Central memory CD8-positive, alpha-beta T cell (primary cell): ENCODE data around the gene MAP3K15.

Experiments
- ATAC-seq: fragments of 150-1000 bp; cut with Tn5 transposase; replicated peaks from 2 replicates; pipeline ENCODE4 v1.10.0; 2022; ENCODE audit warnings: mild to moderate bottlenecking, moderate FRiP score, moderate number of reproducible peaks; ENCODE audit not compliant: poor library complexity, severe bottlenecking; ENCODE audit errors: extremely low read depth
- DNase-seq, 2 donors: peaks; one replicate each; pipeline ENCODE4 v3.0.0; 2021; ENCODE audit warnings: low spot score in 2 of 2
- H3K27ac Mint-ChIP-seq: one replicate; pipeline ENCODE4 v1.8.0; 2022; ENCODE audit warnings: low read depth, mild to moderate bottlenecking, moderate library complexity, mixed read lengths
- H3K27me3 Mint-ChIP-seq: one replicate; pipeline ENCODE4 v1.8.0; 2022; ENCODE audit warnings: mixed read lengths
- H3K36me3 Mint-ChIP-seq: one replicate; pipeline ENCODE4 v1.8.0; 2022; ENCODE audit warnings: mild to moderate bottlenecking, moderate library complexity, mixed read lengths; ENCODE audit not compliant: insufficient read depth
- H3K4me1 Mint-ChIP-seq: one replicate; pipeline ENCODE4 v1.8.0; 2022; ENCODE audit warnings: mixed read lengths
- H3K4me3 Mint-ChIP-seq: one replicate; pipeline ENCODE4 v1.8.0; 2022; ENCODE audit warnings: mild to moderate bottlenecking, moderate library complexity, mixed read lengths
- H3K9me3 Mint-ChIP-seq: one replicate; pipeline ENCODE4 v1.8.0; 2022; ENCODE audit warnings: mixed read lengths

Gene MAP3K15

DNA sequence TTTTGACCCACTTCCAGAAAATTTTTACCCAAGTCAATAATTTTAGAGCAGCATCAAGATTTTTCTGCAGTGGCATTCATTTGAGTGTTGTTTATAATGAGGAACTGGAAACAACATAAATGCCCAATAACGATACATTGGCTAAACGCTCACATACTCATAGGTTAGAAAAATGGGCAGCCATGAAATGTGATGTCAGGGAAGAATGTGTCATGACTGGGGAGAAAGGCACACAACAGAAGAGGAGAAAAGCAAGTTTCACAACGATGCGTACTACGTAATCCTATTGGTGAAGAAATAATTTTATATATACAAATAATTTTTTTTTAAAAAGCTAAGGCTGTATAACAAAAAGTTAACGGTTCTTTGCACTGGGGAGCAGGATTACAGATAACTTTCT is 33.6 kb upstream of the MAP3K15 start:
- peaks cover 50% of the 10 kb centered on the region for H3K36me3 Mint-ChIP-seq

DNA sequence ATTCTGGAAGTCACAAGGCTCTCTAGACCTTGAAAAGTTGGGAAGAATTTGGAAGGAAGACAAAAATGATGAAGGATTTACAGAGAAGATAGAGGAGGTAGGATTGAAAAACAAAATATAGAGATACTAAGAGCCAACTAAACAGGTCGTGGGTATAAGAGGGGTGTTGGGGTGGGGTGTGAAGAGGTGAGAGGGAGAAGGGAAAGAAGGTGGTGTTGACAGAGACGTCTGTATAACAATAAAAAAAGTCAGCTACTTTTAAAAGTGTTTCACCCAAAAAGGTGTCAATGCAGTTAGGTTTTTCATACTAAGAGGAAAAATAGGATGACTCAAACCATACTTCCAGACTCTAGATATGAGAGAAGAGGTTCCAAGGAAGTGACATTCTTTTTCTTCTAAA is 33.0 kb upstream of the MAP3K15 start:
- peaks cover 54% of the 10 kb centered on the region for H3K36me3 Mint-ChIP-seq
- peak overlapping the region; percentile 76 for H3K27ac Mint-ChIP-seq
- H3K4me1 Mint-ChIP-seq, result peaks cover 34% of the 10 kb centered on the region
- no peaks in the 10 kb centered on the region for H3K9me3 Mint-ChIP-seq
- DNase-seq (no peak), ATAC-seq (no peak)
- H3K4me3 Mint-ChIP-seq, result no peak overlapping the region
- H3K27me3 Mint-ChIP-seq, result no peaks in the 10 kb centered on the region

More for the DNA sequence above, 33.6 kb upstream of the MAP3K15 start:
- H3K27ac Mint-ChIP-seq, result no peak overlapping the region
- H3K9me3 Mint-ChIP-seq, result no peaks in the 10 kb centered on the region
- no peak for DNase-seq
- H3K27me3 Mint-ChIP-seq, result no peaks in the 10 kb centered on the region
- H3K4me1 Mint-ChIP-seq, result peaks cover 32% of the 10 kb centered on the region
- H3K4me3 Mint-ChIP-seq, result no peak overlapping the region
- no peak for ATAC-seq

DNA sequence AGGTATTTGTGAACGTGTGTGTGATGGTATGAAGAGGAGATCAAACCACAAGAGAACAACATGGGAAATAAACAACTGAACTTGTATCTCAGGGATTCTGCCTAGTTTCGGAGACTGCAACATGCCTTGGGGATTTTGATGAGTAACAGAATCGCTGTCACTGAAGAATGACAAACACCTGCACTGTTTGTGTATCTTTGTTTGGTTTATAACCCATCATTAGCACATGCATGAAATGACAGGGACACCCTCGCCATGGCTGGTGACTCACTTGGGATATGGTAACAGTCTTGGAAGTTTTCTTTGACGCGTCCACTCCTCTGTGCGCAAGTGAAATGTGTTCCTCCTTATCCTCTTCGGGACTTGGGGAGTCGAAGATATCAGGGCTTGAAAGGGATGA is 30.3 kb upstream of the MAP3K15 start:
- no peaks in the 10 kb centered on the region for H3K9me3 Mint-ChIP-seq
- no peaks in the 10 kb centered on the region for H3K27me3 Mint-ChIP-seq
- no peak overlapping the region for H3K27ac Mint-ChIP-seq
- peaks cover 35% of the 10 kb centered on the region for H3K4me1 Mint-ChIP-seq
- DNase-seq (no peak), ATAC-seq (no peak)
- H3K4me3 Mint-ChIP-seq, result no peak overlapping the region
- peaks cover 60% of the 10 kb centered on the region for H3K36me3 Mint-ChIP-seq

DNA sequence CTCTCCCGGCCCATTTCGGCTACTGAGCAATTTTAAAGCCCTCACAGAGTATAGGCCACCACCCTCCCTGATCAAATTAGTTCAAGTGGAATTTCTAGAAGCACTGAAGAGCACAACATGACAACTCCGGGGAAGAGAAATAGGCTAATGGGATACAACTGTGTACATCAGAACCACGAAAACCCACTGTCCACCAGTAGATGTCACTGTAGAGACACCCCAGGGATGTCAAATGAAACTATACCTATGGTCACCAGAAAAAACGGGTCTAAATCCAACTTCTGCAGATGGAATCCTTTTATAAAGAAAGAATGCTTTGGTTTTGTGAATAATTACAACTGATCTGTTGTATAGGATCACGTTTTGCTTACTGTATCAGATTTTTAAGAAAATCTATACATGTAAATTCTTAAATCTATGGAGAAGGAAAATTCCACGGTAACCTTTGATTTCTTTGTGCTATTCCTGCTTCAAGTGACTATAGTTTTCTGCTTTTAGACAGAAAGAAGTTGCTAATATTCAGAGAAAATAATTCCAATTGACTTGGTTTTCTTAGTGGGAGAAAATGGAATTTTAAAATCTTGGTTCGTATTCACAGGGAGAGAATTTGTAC is 29.5 kb upstream of the MAP3K15 start:
- peak overlapping the region; percentile 91 for H3K27ac Mint-ChIP-seq
- no peak overlapping the region for H3K4me3 Mint-ChIP-seq
- ATAC-seq (no peak), DNase-seq (no peak)
- no peaks in the 10 kb centered on the region for H3K27me3 Mint-ChIP-seq
- no peaks in the 10 kb centered on the region for H3K9me3 Mint-ChIP-seq
- H3K36me3 Mint-ChIP-seq, result peaks cover 62% of the 10 kb centered on the region
- H3K4me1 Mint-ChIP-seq, result peaks cover 35% of the 10 kb centered on the region

DNA sequence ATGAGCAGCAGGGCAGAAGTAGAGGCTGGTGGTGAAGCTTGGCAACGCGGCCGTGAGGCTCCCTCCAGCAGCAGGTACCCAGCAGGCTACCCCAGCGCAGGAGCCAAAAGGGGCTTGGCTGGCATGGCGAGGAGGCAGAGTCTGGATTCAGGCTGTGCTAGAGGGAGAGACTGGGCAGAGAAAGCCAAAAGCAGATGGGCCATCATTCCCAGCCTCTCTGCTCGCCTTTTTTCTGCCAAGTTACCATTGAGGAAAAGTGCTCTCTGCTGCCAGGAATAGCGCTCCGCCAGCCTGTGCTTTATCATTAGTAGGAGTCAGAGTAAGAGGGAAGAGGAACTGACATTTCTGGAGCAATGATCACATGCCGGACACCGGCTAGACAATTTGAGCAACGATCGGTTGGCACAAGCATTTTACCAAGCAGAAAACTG is 28.7 kb upstream of the MAP3K15 start:
- H3K27ac Mint-ChIP-seq, result peak overlapping the region; percentile 78
- H3K9me3 Mint-ChIP-seq, result no peaks in the 10 kb centered on the region
- DNase-seq (no peak), ATAC-seq (no peak)
- peaks cover 35% of the 10 kb centered on the region for H3K4me1 Mint-ChIP-seq
- peaks cover 62% of the 10 kb centered on the region for H3K36me3 Mint-ChIP-seq
- H3K27me3 Mint-ChIP-seq, result no peaks in the 10 kb centered on the region
- no peak overlapping the region for H3K4me3 Mint-ChIP-seq

DNA sequence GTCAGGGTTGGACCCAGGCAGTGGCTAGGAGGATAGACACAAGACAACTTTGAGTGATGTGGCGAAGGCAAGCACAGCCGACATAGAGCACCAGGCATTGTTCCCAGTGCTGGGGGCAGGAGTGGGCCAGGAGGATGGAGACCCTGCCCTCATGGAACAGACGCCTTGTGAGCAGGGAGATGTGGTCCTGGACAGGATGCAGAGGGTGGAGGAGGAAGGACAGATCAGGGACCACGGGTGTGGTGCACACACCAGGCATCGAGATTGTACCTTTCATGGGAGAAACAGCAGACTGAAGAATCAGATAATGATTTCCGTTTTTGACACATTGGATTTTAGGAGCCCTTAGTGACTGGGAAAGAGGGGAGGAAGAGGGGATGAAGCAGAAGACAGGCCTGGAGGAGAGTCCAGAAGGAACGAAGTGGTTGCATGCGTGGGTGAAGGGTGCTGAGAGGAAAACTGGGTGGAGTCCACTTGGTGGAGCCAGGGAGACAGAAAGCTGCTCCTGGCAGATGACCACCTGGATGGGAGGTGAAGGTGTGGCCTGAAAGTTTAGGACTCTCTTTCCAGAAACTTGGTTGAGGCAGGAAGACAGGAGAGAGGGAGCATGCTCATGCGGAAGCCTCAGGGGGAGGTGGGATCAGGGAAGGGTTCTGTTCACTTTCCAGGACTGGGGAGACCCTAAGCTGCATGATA is 27.9 kb upstream of the MAP3K15 start:
- peaks cover 54% of the 10 kb centered on the region for H3K36me3 Mint-ChIP-seq
- no peaks in the 10 kb centered on the region for H3K9me3 Mint-ChIP-seq
- no peak overlapping the region for H3K4me3 Mint-ChIP-seq
- DNase-seq, result no peak
- H3K4me1 Mint-ChIP-seq, result peaks cover 27% of the 10 kb centered on the region
- H3K27me3 Mint-ChIP-seq, result no peaks in the 10 kb centered on the region
- ATAC-seq, result no peak
- H3K27ac Mint-ChIP-seq, result peak overlapping the region; percentile 78

DNA sequence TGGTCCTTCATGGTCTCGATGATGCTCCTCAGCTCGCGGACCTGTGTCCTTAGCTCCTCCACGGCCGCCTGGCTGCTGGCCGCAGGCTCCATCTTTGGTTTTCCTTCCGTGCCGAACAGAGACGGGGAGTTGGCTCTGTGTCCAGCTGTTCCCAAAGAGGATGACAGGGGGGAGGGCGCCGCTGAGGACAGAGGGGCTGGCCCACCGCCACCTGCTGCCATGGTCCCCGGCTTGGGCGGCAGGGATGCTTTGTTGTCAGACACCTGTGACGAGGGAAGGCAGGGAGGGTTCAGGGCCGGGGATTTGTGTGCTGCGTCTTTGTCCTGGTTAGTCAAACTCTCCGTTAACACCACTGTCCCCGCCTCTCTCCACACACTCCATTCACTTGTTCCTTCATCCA is 26.6 kb upstream of the MAP3K15 start:
- Mint-ChIP-seq H3K9me3 (no peaks in the 10 kb centered on the region), H3K4me3 (no peak overlapping the region), H3K27ac (peak overlapping the region; percentile 71), H3K36me3 (peaks cover 51% of the 10 kb centered on the region), H3K4me1 (peaks cover 24% of the 10 kb centered on the region), H3K27me3 (no peaks in the 10 kb centered on the region)
- no peak for ATAC-seq
- DNase-seq, result no peak

DNA sequence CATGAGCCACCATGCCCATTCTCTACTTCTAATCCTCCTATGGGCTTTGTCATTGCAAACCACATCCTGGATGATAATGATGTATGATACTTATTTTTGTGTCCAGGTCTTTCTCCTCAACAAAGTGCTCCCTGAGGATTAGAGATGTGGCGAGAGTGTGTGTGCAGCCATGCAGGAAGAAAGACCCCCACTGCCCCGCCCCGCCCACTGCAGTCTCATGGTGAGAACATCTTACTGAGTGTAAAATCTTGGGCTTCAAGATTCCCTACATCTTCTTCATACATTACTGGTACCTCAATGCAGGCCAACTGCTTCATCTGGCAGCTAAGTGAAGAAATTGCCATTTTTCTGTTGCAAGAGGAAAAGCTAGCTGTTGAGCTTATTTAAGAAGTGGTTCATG is 25.9 kb upstream of the MAP3K15 start:
- peaks cover 24% of the 10 kb centered on the region for H3K4me1 Mint-ChIP-seq
- H3K9me3 Mint-ChIP-seq, result no peaks in the 10 kb centered on the region
- ATAC-seq (no peak), DNase-seq (no peak)
- no peaks in the 10 kb centered on the region for H3K27me3 Mint-ChIP-seq
- H3K27ac Mint-ChIP-seq, result no peak overlapping the region
- H3K36me3 Mint-ChIP-seq, result peaks cover 51% of the 10 kb centered on the region
- no peak overlapping the region for H3K4me3 Mint-ChIP-seq

DNA sequence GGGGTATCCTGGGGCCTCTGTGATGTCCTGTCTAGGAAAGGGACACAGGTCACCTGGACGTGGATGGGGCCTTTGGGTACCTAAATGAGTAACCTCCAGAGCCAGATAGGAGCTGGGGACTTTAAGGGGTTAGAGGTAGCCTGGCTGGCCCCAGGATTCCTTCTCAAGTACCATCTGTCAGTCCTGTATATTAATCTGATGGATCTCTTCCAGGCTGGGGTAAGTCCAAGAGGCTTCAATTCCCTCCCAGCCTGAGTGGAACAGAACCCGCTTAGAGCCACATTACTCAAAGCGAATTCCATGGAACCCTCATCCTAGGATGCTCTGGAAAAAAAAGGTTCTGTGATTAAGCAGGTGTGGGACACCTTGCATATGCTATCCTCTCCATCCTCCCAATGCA is 24.8 kb upstream of the MAP3K15 start:
- Mint-ChIP-seq H3K4me3 (no peak overlapping the region), H3K9me3 (no peaks in the 10 kb centered on the region), H3K27ac (no peak overlapping the region), H3K27me3 (no peaks in the 10 kb centered on the region), H3K4me1 (peaks cover 19% of the 10 kb centered on the region), H3K36me3 (peaks cover 49% of the 10 kb centered on the region)
- ATAC-seq (no peak), DNase-seq (no peak)

DNA sequence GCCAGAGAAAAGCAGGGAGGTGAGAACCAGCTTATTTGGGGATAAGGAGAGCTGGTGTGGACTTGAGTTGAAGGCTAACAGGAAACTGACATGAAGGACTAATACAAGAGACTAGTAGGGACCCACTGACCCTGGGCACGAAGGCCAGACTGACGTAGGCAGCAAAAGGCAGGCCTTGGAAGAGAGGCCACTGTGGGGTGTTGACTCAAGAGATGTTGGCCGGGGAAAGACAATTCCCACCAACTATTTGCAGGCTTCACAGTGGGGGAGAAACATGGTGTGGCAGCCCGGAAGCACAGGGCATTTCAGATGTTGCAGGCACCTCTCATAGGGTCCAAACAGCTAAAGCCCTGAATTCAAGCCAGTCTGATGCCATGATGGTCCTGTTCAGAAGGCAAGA is 24.4 kb upstream of the MAP3K15 start:
- H3K4me3 Mint-ChIP-seq, result no peak overlapping the region
- DNase-seq (no peak), ATAC-seq (no peak)
- H3K36me3 Mint-ChIP-seq, result peaks cover 51% of the 10 kb centered on the region
- H3K27me3 Mint-ChIP-seq, result no peaks in the 10 kb centered on the region
- H3K9me3 Mint-ChIP-seq, result no peaks in the 10 kb centered on the region
- peaks cover 17% of the 10 kb centered on the region for H3K4me1 Mint-ChIP-seq
- H3K27ac Mint-ChIP-seq, result no peak overlapping the region

DNA sequence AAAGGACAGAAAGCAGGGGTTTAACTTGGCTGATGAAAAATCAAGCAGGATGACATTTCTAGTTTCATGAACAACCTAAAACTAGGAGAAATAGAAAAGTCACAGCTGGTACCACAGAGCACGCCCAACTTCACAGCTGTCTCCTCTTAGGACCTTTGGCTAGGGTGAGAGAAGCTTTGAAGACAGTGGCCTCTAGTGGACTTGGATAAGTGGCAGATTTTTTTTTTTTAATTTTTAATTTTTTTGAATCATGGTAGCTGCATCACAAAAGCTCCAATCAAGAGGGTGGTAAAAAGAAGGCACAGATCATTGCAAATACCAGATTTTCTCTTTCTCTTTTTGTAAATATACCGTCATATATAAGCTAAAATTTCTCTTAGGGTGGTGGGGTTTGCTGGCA is 20.2 kb upstream of the MAP3K15 start:
- no peak for ATAC-seq
- H3K27me3 Mint-ChIP-seq, result no peaks in the 10 kb centered on the region
- peaks cover 43% of the 10 kb centered on the region for H3K36me3 Mint-ChIP-seq
- H3K4me3 Mint-ChIP-seq, result no peak overlapping the region
- DNase-seq, result no peak
- no peaks in the 10 kb centered on the region for H3K4me1 Mint-ChIP-seq
- H3K9me3 Mint-ChIP-seq, result no peaks in the 10 kb centered on the region
- no peak overlapping the region for H3K27ac Mint-ChIP-seq

DNA sequence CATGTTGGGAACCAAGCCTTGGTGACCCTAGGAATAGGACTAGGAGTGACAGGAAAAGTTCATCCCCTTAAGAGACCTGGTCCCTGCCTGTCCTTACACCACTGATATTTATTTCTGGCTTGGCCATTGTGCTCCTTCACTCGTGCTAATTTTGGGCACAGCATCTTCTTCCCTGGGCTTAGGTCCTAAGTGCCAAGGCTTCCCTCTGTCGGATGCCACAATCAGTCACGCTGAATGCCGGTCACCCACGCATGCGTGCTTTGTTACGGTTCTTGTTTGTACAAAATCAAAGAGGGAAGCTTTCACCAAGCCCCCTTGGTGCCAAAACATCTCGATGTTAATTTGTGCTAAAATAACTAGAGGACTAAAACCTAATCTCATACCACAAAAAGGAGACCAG is 17.4 kb upstream of the MAP3K15 start:
- Mint-ChIP-seq H3K4me3 (no peak overlapping the region), H3K4me1 (no peaks in the 10 kb centered on the region), H3K27ac (no peak overlapping the region), H3K36me3 (peaks cover 33% of the 10 kb centered on the region), H3K27me3 (no peaks in the 10 kb centered on the region), H3K9me3 (no peaks in the 10 kb centered on the region)
- no peak for DNase-seq
- no peak for ATAC-seq

DNA sequence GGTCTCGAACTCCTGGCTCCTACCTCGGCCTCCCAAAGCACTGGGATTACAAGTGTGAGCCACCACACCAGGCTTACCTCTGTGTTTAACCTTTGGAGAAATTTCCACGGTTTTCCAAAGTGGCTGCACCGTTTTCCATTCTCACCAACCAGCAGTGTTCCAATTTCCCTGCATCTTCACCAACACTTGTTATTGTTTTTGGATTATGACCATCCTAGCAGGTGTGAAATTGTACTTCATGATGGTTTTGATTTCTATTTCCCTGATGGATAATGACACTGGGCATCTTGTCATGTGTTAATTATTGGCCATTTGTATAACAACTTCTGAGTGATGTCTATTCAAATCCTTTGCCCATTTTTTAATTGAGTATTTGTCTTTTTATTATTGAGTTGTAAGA is 2.7 kb upstream of the MAP3K15 start:
- Mint-ChIP-seq H3K27me3 (peaks cover 30% of the 10 kb centered on the region), H3K9me3 (no peaks in the 10 kb centered on the region), H3K36me3 (no peaks in the 10 kb centered on the region), H3K4me1 (no peaks in the 10 kb centered on the region), H3K27ac (no peak overlapping the region), H3K4me3 (no peak overlapping the region)
- ATAC-seq, result no peak
- DNase-seq, result no peak
